ENCODE data around the gene GPR39.
A peak's percentile ranks its signal among the peaks of the same experiment; 100 is the strongest.

The GPR39 gene

GRCh38 chr2:132448331-132448730 is 31.7 kb downstream of the GPR39 start:
- no peak for DNase-seq

- peak; percentile 36 for DNase-seq
These were observed 32.2 kb downstream of the GPR39 start for GRCh38 chr2:132448771-132449170.

GRCh38 chr2:132449868-132450267 is 33.3 kb downstream of the GPR39 start:
- no peak for DNase-seq

GRCh38 chr2:132460781-132461180 is 44.2 kb downstream of the GPR39 start:
- DNase-seq, result no peak

- DNase-seq, result no peak
These were observed 45.6 kb downstream of the GPR39 start for GRCh38 chr2:132462236-132462635.

GRCh38 chr2:132463719-132464118 is 47.1 kb downstream of the GPR39 start:
- no peak for DNase-seq

- DNase-seq, result no peak
These were observed 49.3 kb downstream of the GPR39 start for GRCh38 chr2:132465917-132466316.

GRCh38 chr2:132466428-132467028 is 49.9 kb downstream of the GPR39 start:
- DNase-seq, result no peak

GRCh38 chr2:132468821-132469675 is 52.4 kb downstream of the GPR39 start:
- DNase-seq, result no peak

- DNase-seq, result no peak
These were observed 54.1 kb downstream of the GPR39 start for GRCh38 chr2:132470746-132471145.

- DNase-seq, result no peak
These were observed 56.7 kb downstream of the GPR39 start for GRCh38 chr2:132473174-132473883.

GRCh38 chr2:132475615-132476014 is 59.0 kb downstream of the GPR39 start:
- DNase-seq, result no peak

GRCh38 chr2:132477436-132477835 is 60.8 kb downstream of the GPR39 start:
- DNase-seq, result peak; percentile 65

GRCh38 chr2:132477962-132478361 is 61.4 kb downstream of the GPR39 start:
- DNase-seq, result peak; percentile 94

GRCh38 chr2:132478461-132479105 is 62.0 kb downstream of the GPR39 start:
- no peak for DNase-seq

- DNase-seq, result peak; percentile 33
These were observed 62.5 kb downstream of the GPR39 start for GRCh38 chr2:132479155-132479554.

- no peak for DNase-seq
These were observed 66.2 kb downstream of the GPR39 start for GRCh38 chr2:132482821-132483220.

GRCh38 chr2:132484144-132484543 is 67.5 kb downstream of the GPR39 start:
- DNase-seq, result no peak

- DNase-seq, result no peak
These were observed 71.9 kb downstream of the GPR39 start for GRCh38 chr2:132488491-132488890.

- DNase-seq, result peak; percentile 22
These were observed 72.5 kb downstream of the GPR39 start for GRCh38 chr2:132489150-132489549.

- no peak for DNase-seq
These were observed 79.3 kb downstream of the GPR39 start for GRCh38 chr2:132495881-132496280.

GRCh38 chr2:132496555-132496954 is 80.0 kb downstream of the GPR39 start:
- no peak for DNase-seq

GRCh38 chr2:132497591-132497990 is 81.0 kb downstream of the GPR39 start:
- peak; percentile 46 for DNase-seq
